Hematopoietic multipotent progenitor cell treated with erythropoietin and hydrocortisone succinate and interleukin-3 and kit ligand, for 15 days (in vitro differentiated cells): ENCODE measurements around the gene SCAMP1.

Source experiments
- DNase-seq: peaks from one replicate; pipeline ENCODE4 v3.0.0-alpha.2; 2015; ENCODE audit warnings: low spot score

The SCAMP1 gene

DNA sequence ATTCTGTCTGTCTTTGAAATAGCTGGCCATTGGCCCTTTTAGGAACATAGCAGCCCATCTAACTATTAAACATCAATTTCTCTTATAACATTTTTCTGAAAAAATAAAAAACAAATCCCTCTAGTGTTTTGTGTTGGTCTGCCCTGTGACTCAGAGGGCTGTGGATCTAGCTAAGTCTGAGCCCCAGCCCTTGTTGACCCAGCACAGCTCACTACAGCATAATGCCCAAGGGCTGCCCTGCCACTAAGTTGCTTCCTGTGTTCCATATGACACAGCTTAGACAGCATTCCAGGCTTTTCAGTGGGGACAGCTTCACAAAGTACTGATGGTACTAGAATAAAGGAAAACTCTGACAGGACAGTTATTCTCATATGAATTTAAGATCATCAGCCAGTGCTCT, 136.0 kb downstream of the SCAMP1 start:
- no peak for DNase-seq

DNA sequence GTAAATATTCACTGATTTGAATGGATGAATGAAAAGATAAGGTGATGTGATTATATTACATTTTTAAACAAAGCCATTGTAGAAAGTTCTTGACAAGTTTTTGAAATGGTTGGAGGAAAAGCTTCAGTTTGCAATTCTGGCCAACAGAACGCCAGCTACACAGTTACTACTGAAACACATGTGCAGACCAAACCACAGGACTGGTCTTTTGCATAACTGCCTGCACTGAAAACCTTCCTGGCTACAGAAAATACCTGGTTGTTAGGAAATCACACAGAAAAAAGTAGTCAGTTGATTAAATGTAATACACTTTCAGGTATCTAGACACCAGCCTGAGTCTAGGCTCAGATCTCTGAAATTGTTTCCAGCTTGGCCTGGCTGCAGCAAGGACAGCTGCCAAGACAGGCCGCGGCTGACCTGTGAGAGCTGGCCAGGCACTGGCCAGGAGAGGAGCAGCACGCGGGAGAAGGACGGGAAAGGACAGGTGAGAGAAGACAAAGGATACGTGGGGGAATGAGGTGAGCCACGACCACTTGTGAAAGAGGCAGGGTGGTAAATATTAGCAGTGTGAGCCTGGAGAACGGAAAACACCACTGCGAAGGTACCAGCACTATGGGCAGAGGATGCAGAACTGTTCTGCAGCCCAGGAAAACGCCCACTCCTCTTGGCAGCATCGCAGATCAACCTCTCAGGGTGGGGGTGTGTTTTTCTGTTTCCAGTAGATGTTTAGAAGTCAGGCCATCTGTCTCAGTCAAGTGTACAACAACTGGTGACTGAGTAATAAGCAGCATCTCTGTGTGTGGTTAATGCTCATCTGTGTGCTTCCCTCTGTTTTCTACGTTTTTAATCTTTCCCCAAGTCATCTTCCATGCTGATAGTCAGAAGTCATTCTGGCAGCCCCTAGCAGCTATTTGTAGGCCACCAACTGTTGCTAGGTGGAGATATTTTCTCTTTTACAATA, 137.4 kb downstream of the SCAMP1 start:
- no peak for DNase-seq

DNA sequence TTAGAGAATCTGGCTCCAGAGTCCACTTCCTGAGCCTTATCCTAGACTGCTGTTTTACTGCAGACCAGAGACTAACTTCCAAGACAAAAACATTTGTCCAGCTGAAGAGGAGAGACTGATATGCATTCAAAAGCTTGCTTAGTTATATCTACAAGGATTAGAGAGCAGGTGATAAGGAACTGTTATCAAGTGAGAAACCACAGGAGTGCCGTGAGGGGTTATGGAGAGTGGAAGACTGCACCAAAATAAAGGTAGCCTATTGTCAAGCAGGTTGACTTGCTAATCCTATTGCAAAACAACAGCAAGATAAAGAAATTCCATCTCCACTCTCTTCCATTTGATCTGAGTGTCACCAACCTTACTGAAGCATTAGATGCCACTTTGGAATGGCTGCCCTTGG, 139.1 kb downstream of the SCAMP1 start:
- no peak for DNase-seq

DNA sequence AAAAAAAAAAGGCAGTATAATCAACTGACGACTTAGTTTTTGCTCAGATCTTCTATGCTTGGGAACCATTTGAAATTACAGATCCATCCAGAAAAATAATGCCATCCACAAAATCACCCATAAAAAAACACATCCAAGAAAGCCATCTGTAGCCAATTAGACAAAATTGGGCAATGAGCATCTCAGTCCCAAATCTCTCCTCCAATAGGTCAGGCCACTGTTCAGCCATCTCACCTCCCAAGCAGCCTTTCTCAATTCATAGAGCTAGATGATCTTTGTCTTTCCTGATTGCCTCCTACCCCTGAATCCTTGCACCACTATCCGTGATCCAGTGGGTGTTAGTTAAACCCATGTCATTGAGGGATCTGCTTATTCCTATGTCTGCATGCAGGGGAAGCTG, 139.6 kb downstream of the SCAMP1 start:
- DNase-seq: no peak

DNA sequence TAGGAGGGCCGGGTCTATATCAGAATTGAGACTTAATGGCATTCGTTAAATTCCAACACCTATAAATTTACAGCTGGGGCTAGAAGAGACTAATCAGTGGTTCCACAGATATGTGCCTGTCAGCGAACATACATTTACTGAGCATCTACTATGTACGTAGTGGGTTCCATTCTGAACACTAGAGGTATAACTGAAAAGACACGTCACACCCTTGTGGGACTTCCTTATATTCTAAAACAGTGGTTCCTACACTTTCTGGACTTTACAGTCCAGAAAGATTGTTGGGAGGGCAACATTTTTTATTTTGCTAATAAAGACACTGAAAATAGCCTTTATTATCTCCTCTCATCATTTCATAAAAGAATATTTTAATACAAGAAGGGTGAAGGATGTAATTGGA, 140.5 kb downstream of the SCAMP1 start:
- DNase-seq: no peak

DNA sequence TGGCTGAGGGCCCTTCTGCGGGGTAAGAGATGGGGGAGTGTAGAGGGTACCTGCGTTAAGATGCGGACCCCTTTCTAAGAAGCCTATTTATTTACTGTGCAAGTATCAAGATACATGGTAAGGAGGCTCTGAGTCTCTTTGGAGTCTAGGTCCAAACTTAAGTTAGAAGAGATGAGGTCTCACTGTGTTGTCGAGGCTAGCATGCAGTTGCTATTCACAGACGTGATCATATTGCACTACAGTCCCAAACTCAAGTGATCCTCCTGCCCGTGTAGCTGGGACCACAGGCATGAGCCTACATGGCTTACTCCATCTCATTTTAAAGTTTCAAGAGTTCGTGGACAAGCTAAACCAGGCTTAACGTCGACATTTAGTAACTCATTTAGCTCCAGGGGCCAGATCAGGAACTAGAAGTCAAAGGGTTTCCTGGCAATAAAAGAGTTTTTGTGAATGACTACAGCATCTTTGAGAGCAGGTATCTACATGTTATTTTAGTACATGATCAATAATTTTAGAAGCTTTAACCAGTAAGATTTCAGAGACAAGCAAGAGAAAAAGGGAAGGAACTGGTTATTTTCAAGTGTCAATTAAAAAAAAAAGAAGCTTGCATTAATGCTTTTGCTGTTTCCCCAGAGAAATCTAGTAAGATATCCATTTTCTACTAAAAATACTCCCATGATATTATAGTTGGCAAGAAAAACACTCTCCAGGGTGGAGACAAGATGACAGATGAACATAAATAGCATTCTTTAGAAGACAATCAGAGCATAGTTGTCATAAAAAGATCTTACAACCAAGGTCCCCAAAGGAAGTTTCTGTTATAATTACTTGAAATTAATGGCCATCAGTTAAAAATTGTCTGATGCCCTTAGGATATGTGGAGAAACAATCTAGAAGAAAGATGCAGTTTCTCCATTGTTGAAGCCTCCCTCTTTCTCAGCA, 141.3 kb downstream of the SCAMP1 start:
- no peak for DNase-seq

DNA sequence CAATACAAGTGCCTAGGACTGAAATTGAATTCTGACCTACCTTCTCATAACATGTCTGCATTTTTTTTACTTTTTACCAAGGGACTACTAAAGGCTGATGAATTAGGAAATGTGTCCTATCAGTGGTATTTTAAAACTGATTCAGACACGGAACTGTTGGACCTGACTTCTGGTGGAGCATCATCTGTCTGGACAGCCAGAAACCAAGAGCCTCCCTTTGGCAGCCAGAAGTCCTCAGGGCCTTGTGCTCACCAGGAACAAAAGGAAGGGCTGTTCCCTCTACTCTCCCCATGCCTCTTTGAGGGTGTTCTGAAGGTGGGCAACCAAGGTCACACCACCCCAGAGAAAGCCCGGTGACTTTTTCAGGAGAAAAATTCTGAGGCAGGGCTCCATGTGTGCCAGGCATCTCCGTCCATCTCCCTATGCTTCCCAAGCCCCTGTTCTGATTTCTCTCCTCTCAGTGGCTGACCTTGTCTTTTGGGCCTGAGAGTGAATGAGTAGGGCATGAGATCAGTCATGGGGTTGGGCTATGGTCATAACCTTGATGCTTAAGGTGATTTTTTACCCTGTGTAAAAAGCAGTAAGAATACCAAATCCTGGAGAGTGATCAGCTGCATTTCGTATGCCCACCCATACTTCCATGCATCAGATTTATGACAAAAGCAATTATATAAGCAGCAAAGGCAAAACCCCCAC, 143.7 kb downstream of the SCAMP1 start:
- no peak for DNase-seq

DNA sequence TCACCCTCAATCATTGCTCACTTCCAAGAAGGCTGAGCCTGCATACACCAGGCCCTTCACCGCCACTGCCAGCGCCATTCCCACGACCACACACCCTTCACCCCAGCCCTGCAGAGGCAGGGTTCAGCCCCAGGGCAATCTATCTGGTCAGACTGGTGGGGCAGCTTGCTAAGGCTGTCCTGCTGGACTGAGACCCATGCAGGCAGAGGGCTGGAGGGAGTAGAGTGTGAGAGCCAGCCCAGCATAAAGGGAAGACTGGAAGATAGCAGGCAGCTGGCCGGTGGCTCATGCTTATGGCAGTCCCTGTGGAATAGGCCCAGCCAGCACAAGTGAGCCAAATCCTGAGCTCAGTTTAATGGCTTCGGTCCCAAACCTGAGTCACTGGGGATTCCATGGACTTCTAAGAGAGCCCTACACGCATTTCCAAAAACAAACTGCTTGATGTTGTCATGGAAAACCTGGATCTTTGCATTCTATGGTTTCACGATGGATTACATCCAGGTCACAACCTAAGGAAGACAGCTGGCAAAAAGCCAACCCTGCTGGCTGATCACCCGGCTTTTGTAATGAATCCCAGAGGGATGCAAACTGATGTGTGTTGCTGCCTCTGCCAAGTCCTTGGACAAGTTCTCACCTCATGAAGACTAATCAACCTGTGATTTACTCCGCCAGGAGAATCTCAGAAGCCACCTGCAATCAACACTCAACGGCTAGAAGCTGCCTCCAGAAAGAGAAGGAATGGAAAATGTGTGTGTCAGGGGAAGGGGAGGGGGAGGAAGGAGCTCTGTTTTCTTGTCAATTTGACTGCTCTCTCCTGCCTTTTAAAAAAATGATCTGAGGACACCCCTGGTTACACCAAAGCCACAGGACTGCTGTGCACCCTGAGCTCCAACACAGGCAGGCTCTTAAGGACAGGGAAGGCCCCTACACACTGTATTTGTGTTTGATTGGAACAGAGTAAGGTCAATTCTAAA, 144.6 kb downstream of the SCAMP1 start:
- no peak for DNase-seq

DNA sequence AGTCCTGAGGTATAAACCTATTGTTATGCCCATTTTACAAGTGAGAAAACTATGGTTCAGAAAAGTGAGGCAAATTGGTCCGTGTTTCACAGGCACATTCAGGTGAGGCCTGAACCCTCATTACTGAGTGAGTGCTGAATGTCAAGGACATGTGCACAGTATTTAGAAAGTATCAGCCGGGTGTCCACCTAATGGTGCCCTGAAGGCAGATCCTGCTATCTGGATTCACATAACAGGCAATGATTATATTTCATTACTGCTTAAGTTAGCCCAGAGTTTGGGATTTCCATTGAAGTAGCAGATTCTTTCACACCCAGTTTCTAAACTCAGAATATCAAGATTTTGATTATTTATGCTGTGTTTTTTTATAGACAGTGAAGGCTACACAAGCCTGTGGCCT, 145.4 kb downstream of the SCAMP1 start:
- no peak for DNase-seq

DNA sequence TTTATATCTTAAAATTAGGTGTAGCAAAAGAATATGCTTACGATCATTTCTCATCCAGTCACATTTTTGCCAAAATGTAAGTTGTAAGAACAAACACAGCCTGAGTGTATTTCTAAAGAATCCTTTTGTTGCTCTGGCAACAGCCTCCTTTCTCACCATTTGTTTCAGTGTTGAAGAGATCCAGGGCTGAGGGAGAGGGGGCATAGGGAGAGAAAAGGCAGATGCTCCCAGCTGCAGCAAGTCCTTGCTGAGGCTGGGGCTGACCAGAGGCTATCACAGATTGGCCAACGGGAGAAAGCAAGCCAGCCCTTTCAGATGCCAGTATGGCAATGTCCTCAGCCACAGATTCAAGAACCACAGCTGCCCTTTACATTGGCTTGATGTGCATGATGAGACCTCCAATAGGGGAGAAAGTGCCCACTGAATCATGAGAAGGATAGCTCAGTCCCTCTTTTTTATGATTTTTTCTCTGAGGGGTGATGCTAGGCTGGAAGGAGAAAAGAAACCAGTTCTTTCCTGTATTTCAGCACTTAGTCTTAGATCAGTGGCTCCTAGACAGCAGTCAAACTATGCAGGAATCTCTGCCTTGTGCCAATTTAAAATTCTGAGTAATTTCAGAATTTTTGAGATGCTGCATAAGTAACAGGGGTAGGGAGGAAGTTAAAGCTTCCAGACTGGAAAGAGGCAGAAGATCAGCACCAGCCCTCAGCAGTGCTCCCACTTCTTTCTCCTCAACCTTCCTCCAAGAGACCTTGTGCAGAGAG, 146.0 kb downstream of the SCAMP1 start:
- no peak for DNase-seq

DNA sequence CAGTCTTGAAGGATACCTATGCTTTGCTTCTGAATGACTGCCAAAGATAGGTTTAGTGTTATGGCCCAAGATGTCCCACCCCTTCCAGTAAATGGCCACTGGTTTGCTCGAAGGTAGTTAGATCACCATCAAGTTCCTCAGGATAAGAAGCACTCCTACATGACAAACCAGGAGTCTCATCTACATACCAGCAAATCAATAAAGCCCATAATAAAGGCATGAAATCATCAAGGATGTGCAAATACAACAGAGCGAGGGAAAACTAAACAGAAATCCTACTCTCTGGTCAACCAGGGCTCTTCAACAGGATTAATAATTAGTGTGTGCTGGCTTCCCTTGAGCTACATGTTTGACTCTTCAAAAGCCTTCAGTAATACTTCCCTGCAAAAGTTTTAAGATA, 147.1 kb downstream of the SCAMP1 start:
- no peak for DNase-seq

DNA sequence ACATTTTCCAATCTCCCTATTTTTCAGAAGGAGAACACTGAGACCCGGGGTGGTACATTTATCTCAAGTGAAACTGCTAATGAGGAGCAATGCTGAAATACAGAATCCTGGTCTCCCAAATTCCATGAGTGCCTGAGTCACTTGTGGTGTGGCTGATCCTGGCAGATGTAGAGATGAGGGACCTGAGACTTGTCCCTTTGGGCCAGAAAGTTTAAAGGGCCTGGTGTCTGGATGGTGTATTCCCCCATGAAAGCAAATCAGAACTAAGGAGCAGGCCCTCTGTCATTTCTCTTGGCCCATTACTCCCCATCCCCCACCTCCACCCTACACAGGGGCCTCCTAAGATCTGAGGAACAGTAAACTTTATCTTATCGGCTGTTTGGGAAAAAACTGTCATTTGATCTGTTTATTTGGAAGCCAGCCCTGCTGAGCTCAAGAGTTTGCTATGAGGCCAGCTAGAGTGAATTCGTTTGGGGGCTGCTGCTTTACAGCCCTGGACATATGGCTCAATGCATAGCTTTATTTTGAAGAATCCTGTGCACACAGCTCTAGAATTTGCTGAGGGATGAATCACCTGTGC, 147.9 kb downstream of the SCAMP1 start:
- no peak for DNase-seq

DNA sequence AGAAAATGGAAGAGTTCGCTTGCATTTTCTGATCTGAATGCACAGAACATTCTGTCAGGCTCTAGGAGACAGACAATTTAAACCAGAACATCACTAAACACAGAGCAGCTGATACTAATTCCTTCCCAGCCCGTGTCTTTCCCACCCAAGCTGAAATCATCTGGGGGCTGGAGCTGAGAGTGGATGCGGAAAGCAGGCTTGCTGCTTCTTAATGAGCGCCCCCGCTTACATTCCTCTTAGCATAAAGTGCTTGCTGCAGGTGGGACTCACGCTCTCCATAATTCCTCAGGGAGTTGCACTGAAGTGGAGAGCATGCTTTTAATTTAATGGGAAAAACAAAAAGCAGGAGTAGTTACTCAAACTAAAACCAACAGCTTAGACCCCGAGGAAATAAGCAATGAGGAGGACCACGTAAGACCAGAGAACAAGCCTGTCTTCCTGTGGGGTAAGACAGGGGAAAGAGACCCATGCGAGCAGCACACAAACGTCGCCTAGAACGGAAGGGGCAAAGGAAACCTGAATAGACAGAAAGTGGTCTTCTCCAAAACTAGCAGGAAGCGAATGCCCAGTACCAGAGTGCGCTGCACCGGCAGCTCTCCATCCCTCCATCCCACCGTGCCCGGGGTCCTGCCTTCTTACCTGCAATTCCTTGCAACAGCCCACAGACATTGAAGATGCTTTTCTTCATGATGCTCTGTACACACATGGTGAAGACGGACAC, 148.9 kb downstream of the SCAMP1 start:
- DNase-seq: no peak

DNA sequence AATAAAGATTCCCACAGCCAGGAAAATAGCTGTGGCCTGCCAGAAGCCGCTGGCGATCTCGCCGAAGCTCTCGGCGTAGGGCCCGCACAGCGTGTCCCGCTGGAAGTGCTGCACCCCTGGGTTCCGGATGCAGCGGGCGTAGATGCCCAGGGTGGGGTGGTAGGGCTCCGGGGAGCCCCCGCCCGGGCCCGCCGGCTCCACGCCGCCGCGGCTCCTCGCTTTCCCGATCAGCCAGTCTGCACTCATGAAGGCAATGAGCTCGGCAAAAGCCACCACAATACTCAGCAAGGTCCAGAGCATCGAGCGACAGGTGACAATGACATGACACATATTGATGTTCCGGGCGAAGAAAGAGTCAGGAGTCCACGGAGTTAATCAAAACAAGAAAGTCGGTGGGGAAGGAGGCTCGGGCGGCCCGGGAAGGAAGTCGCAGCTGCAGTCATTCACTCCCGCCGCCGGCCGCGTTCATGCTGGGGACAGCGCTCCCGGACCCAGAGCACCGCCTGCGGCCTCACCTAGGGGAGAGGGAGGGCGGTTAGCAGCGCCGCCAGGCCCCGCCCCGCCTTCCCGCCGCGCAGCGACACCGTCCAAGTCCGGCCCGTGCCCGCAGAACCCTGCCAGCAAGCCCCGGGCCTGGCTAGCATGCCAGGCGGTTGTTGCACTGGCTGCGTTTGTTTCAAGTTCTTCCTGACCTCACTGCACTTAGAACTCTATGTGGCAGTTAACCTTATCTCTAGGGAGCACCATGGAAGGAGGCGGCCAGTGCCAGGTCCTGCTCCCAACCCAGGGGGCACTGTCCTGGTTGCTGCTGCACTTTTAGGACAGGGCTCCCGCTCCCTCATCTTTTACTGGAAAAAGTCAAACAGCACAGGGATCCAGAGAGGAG, 149.7 kb downstream of the SCAMP1 start:
- DNase-seq: peak; percentile 62

DNA sequence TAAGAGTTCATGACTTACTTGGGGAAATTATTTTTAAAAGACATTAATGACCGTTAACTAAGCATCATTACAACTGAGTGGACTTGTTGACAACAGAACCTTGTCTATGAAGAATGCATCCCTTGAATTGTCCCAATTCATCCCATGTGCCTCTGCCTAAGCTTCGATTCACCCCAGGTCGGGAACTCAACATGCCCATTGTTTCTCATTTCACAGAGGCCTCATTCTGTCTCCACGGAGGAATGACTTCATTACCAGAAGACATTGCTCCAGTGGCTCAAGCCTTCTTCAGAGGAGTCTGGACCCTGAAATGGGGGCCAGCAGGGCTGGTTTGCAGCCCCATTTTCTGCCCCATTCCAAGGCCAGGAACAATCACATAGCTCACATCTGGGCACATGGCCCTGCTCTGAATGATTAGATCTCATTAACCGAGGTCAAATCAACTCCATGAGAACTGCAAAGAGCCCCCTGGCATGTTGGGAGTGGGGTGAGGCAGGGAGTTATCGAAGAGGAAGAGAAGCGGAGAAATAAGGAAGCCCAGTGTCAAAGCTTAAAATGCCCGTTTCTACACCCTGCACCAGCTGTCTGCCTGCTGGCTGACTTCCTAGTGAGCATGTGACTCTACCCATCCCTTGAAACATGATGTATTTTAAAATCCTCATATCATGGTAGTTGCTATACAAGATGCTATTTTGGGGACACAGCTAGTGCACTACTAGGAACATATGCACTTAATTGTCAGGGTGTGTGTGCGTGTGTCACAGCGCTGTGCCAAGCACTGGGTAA, 150.9 kb downstream of the SCAMP1 start:
- DNase-seq: no peak

DNA sequence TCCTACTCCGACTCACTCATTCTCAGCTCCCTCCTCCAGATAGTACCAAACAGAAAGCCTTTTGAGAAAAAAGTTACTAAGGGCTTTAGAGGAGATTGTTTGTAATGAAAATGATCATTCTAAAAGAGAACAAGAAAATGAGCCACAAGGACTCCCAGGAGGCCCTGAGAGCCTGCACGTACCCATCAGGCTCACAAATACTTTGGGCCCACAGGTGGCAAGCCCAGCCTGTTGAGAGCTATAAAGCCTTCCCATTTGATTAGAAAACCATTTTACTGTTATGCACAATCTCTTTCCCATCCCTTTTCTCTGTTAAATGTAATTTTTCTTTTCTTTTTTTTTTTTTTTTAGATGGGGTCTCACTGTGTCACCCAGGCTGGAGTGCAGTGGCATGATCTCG, 152.0 kb downstream of the SCAMP1 start:
- DNase-seq: no peak

DNA sequence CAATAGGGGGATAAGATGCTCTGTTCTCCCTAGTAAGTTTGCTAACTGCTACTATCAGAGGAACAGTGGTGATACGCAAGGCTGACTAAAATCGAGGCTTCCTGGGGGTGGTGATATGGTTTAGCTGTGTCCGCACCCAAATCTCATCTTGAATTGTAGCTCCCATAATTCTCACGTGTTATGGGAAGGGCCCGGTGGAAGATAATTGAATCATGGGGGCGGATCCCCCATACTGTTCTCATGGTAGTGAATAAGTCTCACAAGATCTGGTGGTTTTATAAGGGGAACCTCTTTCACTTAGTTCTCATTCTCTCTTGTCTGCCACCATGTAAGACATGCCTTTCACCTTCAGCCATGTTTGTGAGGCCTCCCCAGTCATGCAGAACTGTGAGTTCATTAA, 153.0 kb downstream of the SCAMP1 start:
- no peak for DNase-seq
